HepG2 (cell line): Measurements from ENCODE around the gene TPGS1. TPM values are rescaled to one million over a fixed set of nuclear protein-coding genes. Genes with fewer than 3 reads are reported as not detected.

Source experiments
- ATAC-seq: fragments of 200-7000 bp; cut with Tn5 transposase; 3 replicates; pipeline ENCODE4 v1.9.1; 2020; ENCODE audit warnings: mild to moderate bottlenecking, moderate library complexity
- BruUV-seq: library from RNA; stranded (reverse); fragments of 400-500 nt; replicated peaks from 2 replicates; lab custom pipeline; 2021; lab: Mats Ljungman, UMichigan
- CTCF ChIA-PET: fragments of 300-600 bp; formaldehyde crosslinking; extraction: SDS; loops from one replicate; lab custom pipeline; 2021; ENCODE audit warnings: low total read pairs, inconsistent platforms, low intra/inter-chr PET ratio; lab: Yijun Ruan, JAX
- POLR2A ChIA-PET: fragments of 350-600 bp; sonication (Branson Sonifier 250); formaldehyde crosslinking; loops from one replicate; lab custom pipeline; 2020; ENCODE audit warnings: antibody characterized with exemption, inconsistent platforms; lab: Yijun Ruan, JAX
- DNase-seq: peaks from one replicate; pipeline ENCODE4 v3.0.0-alpha.2; 2015; ENCODE audit warnings: low spot score
- FAIRE-seq: peaks from 3 replicates; lab custom pipeline; 2011; peaks lifted over from hg19 to GRCh38; lab: Jason Lieb, UNC
- H2AFZ ChIP-seq: one replicate; pipeline ENCODE4 v1.6.1; 2011; ENCODE audit warnings: low read length, inconsistent platforms
- H3K27ac ChIP-seq: fragments of 300-600 bp; 3 replicates; pipeline ENCODE4 v1.8.0; 2011; ENCODE audit warnings: mixed run types, mild to moderate bottlenecking, mixed read lengths, low read length, inconsistent platforms; ENCODE audit not compliant: insufficient read depth; ENCODE audit errors: extremely low read length
- H3K27me3 ChIP-seq, 2 experiments: fragments of 200-600 bp in 1 of 2; 2 replicates in 1 of 2; 3 replicates in 1 of 2; pipeline versions ENCODE4 v1.6.0 to v1.8.0; 2011; ENCODE audit warnings: low read length in 2 of 2, mild to moderate bottlenecking in 2 of 2, moderate library complexity in 2 of 2, inconsistent platforms in 1 of 2; ENCODE audit not compliant: insufficient read depth in 2 of 2, control insufficient read depth in 1 of 2
- H3K36me3 ChIP-seq, 2 experiments: fragments of 200-600 bp in 1 of 2; replicated peaks in 1 of 2; 2 replicates in 1 of 2; 3 replicates in 1 of 2; pipeline versions ENCODE4 v1.5.1 to v1.8.0; 2011; ENCODE audit warnings: low read length in 2 of 2, inconsistent platforms in 1 of 2; ENCODE audit not compliant: insufficient read depth in 2 of 2, control insufficient read depth in 1 of 2
- H3K4me1 ChIP-seq: 2 replicates; pipeline ENCODE4 v1.5.1; 2012; ENCODE audit warnings: low read length, inconsistent platforms; ENCODE audit not compliant: insufficient read depth
- H3K4me2 ChIP-seq: 2 replicates; pipeline ENCODE4 v1.6.0; 2011; ENCODE audit warnings: low read depth, low read length, inconsistent platforms
- H3K4me3 ChIP-seq, 3 experiments: fragments of 200-600 bp in 1 of 3; sonication (generic), shearing (Covaris generic) in 1 of 3; replicated peaks in 1 of 3; 2 replicates each; pipeline ENCODE4 v1.5.1; 2011 to 2016; ENCODE audit warnings: low read length in 3 of 3, inconsistent platforms in 2 of 3, low read depth in 2 of 3, mild to moderate bottlenecking in 2 of 3, control low read depth in 1 of 3, mixed read lengths in 1 of 3; ENCODE audit not compliant: insufficient read depth in 1 of 3
- H3K79me2 ChIP-seq: one replicate; pipeline ENCODE4 v1.6.1; 2011; ENCODE audit warnings: low read length, inconsistent platforms; ENCODE audit not compliant: insufficient read depth
- H3K9ac ChIP-seq: 2 replicates; pipeline ENCODE4 v1.6.0; 2011; ENCODE audit warnings: mild to moderate bottlenecking, low read depth, low read length, inconsistent platforms; ENCODE audit not compliant: insufficient read depth
- H3K9me3 ChIP-seq: 2 replicates; pipeline ENCODE4 v1.5.1; 2012; ENCODE audit warnings: mild to moderate bottlenecking, low read length
- H4K20me1 ChIP-seq: 2 replicates; pipeline ENCODE4 v1.6.0; 2011; ENCODE audit warnings: inconsistent platforms, mild to moderate bottlenecking, low read length, moderate library complexity; ENCODE audit not compliant: insufficient read depth
- DPF2 ChIP-seq: sonication (generic); formaldehyde crosslinking; IDR thresholded peaks from 2 replicates; pipeline ENCODE4 v1.4.0; 2020; ENCODE audit warnings: mild to moderate bottlenecking, low read depth, missing genetic modification reagents, borderline replicate concordance
- HOXA3 ChIP-seq: sonication (generic); formaldehyde crosslinking; IDR thresholded peaks from 2 replicates; pipeline ENCODE4 v1.5.0; 2020; ENCODE audit warnings: missing genetic modification reagents
- IRF9 ChIP-seq: sonication (generic); formaldehyde crosslinking; IDR thresholded peaks from 2 replicates; pipeline ENCODE4 v1.8.0; 2022; ENCODE audit warnings: missing genetic modification reagents, mild to moderate bottlenecking, borderline replicate concordance
- MAX ChIP-seq: IDR thresholded peaks from 2 replicates; pipeline ENCODE4 v1.6.1; 2012; ENCODE audit warnings: inconsistent platforms
- MYC ChIP-seq: sonication (generic); formaldehyde crosslinking; IDR thresholded peaks from 2 replicates; pipeline ENCODE4 v1.9.0; 2021; ENCODE audit warnings: missing genetic modification reagents, borderline replicate concordance
- PAX8 ChIP-seq: sonication (generic); formaldehyde crosslinking; IDR thresholded peaks from 2 replicates; pipeline ENCODE4 v1.8.0; 2022; ENCODE audit warnings: mild to moderate bottlenecking, missing genetic modification reagents, borderline replicate concordance
- RBM22 ChIP-seq: fragments of 200-400 bp; formaldehyde crosslinking; optimal IDR thresholded peaks from 2 replicates; pipeline ENCODE3; 2017; ENCODE audit warnings: mild to moderate bottlenecking, low read length, moderate library complexity
- SMAD9 ChIP-seq: sonication (generic); formaldehyde crosslinking; IDR thresholded peaks from 2 replicates; pipeline ENCODE4 v1.5.1; 2020; ENCODE audit warnings: mild to moderate bottlenecking, missing genetic modification reagents
- ZNF274 ChIP-seq: sonication (generic); formaldehyde crosslinking; IDR thresholded peaks from 2 replicates; pipeline ENCODE4 v1.5.1; 2020; ENCODE audit warnings: mild to moderate bottlenecking, missing genetic modification reagents
- ZNF430 ChIP-seq: sonication (generic); formaldehyde crosslinking; IDR thresholded peaks from 2 replicates; pipeline ENCODE4 v1.9.0; 2021; ENCODE audit warnings: mild to moderate bottlenecking, missing genetic modification reagents
- ZNF460 ChIP-seq: sonication (generic); formaldehyde crosslinking; IDR thresholded peaks from 2 replicates; pipeline ENCODE4 v1.5.1; 2020; ENCODE audit warnings: missing genetic modification reagents, mild to moderate bottlenecking, borderline replicate concordance
- ZNF678 ChIP-seq: sonication (generic); formaldehyde crosslinking; IDR thresholded peaks from 2 replicates; pipeline ENCODE4 v1.4.0; 2020; ENCODE audit warnings: mild to moderate bottlenecking, missing genetic modification reagents
- ZNF841 ChIP-seq: sonication (generic); formaldehyde crosslinking; IDR thresholded peaks from 2 replicates; pipeline ENCODE4 v1.8.1; 2023; ENCODE audit warnings: missing genetic modification reagents, borderline replicate concordance
- WGBS: methylation state at CpG from one replicate; pipeline ENCODE4 v1.1.6; 2017; ENCODE audit warnings: low lambda C conversion rate; 5-methylcytosine and 5-hydroxymethylcytosine counted together
- in situ Hi-C: cut with HindIII; loops from 2 replicates; pipeline ENCODE4 v1.10.0; 2017; ENCODE audit warnings: low pct_unique_long_range_greater_than_20kb; ENCODE audit not compliant: extremely low pct_ligation_motif_present
- intact Hi-C: fragments of 100-400 bp; cut with micrococcal nuclease; formaldehyde crosslinking; loops from one replicate; pipeline ENCODE4 v1.10.0; 2022; ENCODE audit not compliant: unreplicated experiment
- polyA plus RNA-seq, 8 experiments: library from polyadenylated mRNA; depleted of rRNA in 3 of 8; stranded (reverse) in 7 of 8; unstranded in 1 of 8; fragments of >200 nt; fragmentation: Illumina TruSeq in 4 of 8; extraction: Trizol in 4 of 8; gene quantifications; 2 replicates each; pipeline versions ENCODE4 v1.2.1 to v1.2.3, GENCODE V29; 2011 to 2016; ENCODE audit warnings: low read depth in 4 of 8, missing spikeins in 1 of 8, mixed read lengths in 1 of 8; ENCODE audit not compliant: insufficient read depth in 1 of 8
- total RNA-seq, 5 experiments: library from RNA; depleted of rRNA; stranded (reverse); fragments of >200 nt; fragmentation: Illumina TruSeq; extraction: Trizol; gene quantifications; 2 replicates each; pipeline ENCODE4 v1.2.3, GENCODE V29; 2016; ENCODE audit warnings: low read depth in 1 of 5
- TF ChIP-seq, protein P1 (sequence below): sonication (generic); formaldehyde crosslinking; conservative IDR thresholded peaks from 2 replicates; pipeline ENCODE4 v1.4.0; 2020; ENCODE audit warnings: missing genetic modification reagents

The TPGS1 gene
- total and polyA plus RNA-seq, 2 of the 13 experiments (the other 11 are each of a cell fraction or from before 2014, with no cell fraction given) = 1.1 to 6.2 TPM

- TF ChIP-seq ZNF274 (CRISPR knock-in tag) (0 out of 2 replicates have a peak, but pooled peaks have one; percentile 19), RBM22 (no peak), ZNF678 (no peak), IRF9 (CRISPR knock-in tag) (no peak), SMAD9 (CRISPR knock-in tag) (no peak), ZNF841 (CRISPR knock-in tag) (no peak), PAX8 (CRISPR knock-in tag) (no peak), MYC (CRISPR knock-in tag) (no peak)
Observed at GRCh38 chr19:554817-555216, 47.5 kb downstream of the TPGS1 start (continued).

DNA sequence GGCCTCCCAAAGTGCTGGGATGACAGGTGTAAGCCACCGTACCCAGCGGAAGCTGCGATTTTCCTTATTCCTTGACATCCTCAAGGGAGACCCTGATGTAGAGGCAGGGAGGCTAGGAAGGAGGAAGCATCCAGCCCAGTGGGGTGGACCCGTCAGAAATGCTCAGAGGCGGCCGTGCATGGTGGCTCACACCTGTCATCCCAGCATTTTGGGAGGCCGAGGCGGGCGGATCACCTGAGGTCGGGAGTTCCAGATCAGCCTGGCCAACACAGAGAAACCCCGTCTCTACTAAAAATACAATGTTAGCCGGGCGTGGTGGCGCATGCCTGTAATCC lies 48.1 kb downstream of the TPGS1 start:
- Histone ChIP-seq H3K27ac (no peak overlapping the region), H4K20me1 (no peaks in the 10 kb centered on the region), H3K4me2 (0 out of 2 replicates have a peak overlapping the region, but pooled peaks have one; percentile 7), H3K36me3 (no peaks in the 10 kb centered on the region), H3K9me3 (no peaks in the 10 kb centered on the region), H3K4me1 (peaks cover 64% of the 10 kb centered on the region), H3K79me2 (no peaks in the 10 kb centered on the region), H2AFZ (no peak overlapping the region), H3K27me3 (peaks cover 3% of the 10 kb centered on the region in 2 experiments; a peak in 2 of 5 replicates), H3K4me3 (no peak overlapping the region), H3K9ac (no peak overlapping the region)
- intact Hi-C loops (no loop called here), in situ Hi-C loops (no loop called here)
- ATAC-seq = no peak
- WGBS = 50% methylated on average over 11 of the region's 14 CpGs
- POLR2A ChIA-PET = interaction anchor here (0.7 to 3.8 kb wide), 18 partner anchors 11 to 183 kb away, joined by 3 to 45 read pairs (median 8); partner anchors contain the start of genes BSG and CDC34
- no peak for DNase-seq
- CTCF ChIA-PET = no interaction called here
- no peak for FAIRE-seq
- no TSS peak for BruUV-seq
- no peak for TF ChIP-seq ZNF430 (CRISPR knock-in tag)
- TF ChIP-seq HOXA3 (CRISPR knock-in tag) = no peak
- 0 out of 2 replicates have a peak, but pooled peaks have one; percentile 79 for TF ChIP-seq ZNF460 (CRISPR knock-in tag)
- TF ChIP-seq MAX = 0 out of 2 replicates have a peak, but pooled peaks have one; percentile 32
- TF ChIP-seq DPF2 (CRISPR knock-in tag) = peak; percentile 8; the same call in 1 of the 2 replicates
- TF ChIP-seq, protein P1, sequence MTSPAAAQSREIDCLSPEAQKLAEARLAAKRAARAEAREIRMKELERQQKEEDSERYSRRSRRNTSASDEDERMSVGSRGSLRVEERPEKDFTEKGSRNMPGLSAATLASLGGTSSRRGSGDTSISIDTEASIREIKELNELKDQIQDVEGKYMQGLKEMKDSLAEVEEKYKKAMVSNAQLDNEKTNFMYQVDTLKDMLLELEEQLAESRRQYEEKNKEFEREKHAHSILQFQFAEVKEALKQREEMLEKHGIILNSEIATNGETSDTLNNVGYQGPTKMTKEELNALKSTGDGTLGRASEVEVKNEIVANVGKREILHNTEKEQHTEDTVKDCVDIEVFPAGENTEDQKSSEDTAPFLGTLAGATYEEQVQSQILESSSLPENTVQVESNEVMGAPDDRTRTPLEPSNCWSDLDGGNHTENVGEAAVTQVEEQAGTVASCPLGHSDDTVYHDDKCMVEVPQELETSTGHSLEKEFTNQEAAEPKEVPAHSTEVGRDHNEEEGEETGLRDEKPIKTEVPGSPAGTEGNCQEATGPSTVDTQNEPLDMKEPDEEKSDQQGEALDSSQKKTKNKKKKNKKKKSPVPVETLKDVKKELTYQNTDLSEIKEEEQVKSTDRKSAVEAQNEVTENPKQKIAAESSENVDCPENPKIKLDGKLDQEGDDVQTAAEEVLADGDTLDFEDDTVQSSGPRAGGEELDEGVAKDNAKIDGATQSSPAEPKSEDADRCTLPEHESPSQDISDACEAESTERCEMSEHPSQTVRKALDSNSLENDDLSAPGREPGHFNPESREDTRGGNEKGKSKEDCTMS (CRISPR knock-in tag) = no peak
- TF ChIP-seq, all 625 proteins: peak for 3
